Left lobe of liver (tissue), 2 donors: Measurements from ENCODE around the gene NOL4L. TPM values are rescaled to one million over a fixed set of nuclear protein-coding genes. Genes with fewer than 3 reads are reported as not detected.

Source experiments
- ATAC-seq: fragments of 200-7000 bp; cut with Tn5 transposase; one replicate; pipeline ENCODE4 v1.9.1; 2020; ENCODE audit warnings: mild to moderate bottlenecking, moderate library complexity
- DNase-seq: peaks from one replicate; pipeline ENCODE4 v3.0.0-alpha.2; 2020; ENCODE audit warnings: low spot score
- total RNA-seq: library from RNA; stranded (reverse); gene quantifications from one replicate; pipeline ENCODE4 v1.2.1, GENCODE V29; 2021
- donor health status: DM: no; HTN: no; CAD: no; lungs with moderate emphysema.
- donor health status: DM: no; HTN: yes; CAD: no.

NOL4L gene
- total RNA-seq, 1 donor from 2014 or later, result 5.8 TPM

- DNase-seq (no peak), ATAC-seq (no peak)
Observed at GRCh38 chr20:32450484-32451061, 134.6 kb downstream of the NOL4L start.

- no peak for ATAC-seq
- DNase-seq, result no peak
Observed at GRCh38 chr20:32449890-32450401, 135.2 kb downstream of the NOL4L start.

DNA sequence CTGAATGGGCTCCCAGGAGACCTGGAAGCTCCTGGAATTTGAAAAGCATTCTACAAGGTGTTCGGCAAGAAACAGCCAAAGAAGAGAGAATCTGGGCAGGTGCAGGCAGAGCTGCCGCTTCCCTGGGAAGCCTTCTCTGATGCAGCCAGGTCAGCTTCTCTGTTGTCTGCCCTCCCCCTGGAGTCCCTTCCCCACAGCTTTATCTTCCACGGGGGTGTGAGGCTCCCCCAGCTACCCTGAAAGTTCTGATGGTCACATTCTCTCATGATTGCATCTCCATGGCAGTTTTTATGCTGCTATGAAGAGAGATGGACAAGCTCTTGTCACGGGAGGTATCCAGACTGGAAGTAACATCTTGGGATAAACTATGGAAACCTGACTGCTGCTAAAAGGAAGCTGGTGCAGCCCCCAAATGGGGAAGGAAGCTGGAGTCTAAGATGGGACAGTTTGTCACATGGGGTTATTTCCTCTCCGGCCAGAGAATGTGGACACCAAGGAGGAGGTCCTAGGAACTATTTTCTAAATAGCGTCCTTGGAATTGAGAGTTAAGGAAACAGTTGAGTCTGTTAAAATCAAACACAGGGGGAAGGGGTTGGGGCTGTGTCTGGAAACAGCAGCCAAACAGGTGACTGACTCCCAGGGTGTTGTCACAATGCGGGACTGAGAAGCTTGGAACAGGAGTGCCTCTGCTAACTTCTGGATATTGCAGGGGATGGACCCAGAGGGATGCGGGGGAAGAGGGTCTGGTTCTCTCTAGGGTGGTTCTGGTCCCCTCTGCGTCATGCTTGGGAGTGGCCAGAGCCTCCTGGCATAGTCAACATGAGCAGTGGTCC lies 135.9 kb downstream of the NOL4L start:
- DNase-seq, result no peak
- ATAC-seq, result no peak

- ATAC-seq, result no peak
- DNase-seq, result no peak
Observed at GRCh38 chr20:32448306-32449056, 136.7 kb downstream of the NOL4L start.

- DNase-seq (peak; percentile 66), ATAC-seq (peak; percentile 65)
Observed at GRCh38 chr20:32447136-32448027, 137.8 kb downstream of the NOL4L start.

DNA sequence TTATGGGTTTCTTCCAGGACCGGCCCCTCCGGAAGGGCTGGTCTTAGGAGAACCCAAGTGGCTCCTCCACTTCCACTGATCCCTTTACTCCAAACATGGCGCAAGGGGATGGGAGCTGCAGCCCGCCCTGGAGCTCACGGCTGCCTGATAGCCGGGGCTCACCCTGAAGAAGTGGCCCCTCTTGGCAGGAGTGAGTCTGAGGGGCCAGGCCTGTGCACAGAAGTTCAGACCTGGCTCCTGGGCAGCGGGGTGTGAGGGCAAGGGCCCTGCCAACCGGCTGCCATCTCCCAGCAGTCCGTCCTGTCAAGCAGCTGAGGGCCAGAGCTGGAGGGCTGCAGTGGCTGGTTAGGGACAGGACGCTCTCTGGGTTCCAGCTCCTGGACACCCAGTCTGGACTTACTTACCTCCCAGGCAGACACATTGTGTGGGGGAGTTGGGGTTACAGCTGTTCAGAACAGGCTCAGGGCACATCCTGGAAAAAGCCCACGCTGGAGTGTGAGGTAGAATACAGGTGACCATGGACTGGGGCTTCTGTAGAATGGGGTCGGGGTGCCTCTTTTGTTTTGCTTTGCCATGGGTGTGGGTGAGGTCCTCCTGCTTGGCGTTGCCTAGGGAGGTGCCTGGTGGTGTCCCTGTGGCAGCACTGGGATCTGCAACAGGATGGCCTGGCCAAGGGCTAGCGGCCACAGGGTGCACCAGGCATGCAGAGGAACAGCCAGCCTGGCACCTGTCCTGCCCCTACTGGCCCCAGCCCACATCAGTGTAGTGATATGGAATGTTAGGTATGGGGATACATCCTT lies 138.6 kb downstream of the NOL4L start:
- DNase-seq (peak; percentile 42), ATAC-seq (peak; percentile 68)

GRCh38 chr20:32445539-32446273 lies 139.4 kb downstream of the NOL4L start:
- DNase-seq (peak; percentile 45), ATAC-seq (no peak)

DNA sequence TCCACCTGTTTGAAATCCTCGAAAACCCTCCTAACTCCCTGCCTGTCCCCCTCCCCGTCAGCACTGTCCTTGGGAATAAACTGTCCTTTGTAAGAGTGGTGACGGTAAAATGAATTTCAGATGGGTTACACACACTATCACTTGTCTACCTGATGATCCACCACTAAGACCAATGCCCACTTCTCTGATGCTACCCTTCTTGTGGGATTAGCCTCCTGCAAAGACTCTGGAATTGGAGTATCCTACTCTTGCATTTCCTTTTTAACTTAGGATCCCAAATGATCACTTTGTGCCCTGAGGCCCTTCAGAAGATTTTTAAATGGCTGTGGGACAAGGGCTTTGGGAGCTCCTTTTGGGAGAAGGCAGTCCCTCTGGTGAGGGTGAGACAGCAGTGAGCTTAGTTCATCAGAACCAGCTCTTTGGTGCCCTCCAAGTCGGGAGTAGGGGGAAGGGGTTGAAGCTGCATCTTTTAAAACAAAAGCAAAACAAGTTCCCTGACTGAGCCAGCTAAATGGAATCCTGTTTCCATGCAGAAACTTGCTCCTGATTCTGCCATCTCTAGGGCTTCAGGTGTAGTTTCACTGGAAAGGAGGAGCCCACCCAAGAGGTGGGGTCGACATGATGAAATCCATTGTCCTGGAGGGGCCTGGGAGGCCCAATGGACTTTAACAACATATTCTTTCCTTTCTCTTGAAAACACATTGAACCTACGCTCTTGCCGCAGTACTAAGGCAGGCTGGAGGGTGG lies 140.5 kb downstream of the NOL4L start:
- DNase-seq, result no peak
- ATAC-seq, result no peak

DNA sequence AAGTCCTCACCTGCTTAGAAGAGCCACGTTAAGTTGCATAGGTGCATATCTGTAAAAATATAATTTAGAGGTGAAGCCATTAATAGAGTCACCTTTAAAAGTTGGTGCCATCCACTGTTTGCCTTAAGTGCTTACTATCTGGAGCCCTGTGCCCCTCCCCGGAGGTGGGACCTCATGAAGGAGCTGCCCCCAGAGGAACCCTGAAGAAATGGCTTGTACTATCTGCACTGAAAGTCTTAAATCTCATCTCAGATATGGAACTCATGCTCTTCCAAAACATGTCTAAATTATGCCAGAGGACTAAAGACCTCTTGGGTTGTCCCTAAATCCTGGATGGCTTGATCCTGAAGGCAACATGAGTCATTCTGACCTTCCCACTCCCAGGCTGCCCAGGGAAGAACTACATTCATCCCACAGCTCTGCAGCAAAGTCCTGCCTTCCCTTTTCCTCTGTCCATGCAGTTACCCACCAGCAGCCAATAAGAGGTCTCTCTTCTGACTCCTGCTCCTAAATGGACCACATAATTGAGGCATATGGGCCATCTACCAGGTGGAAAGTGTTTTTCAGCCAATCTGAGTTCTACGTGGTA lies 141.7 kb downstream of the NOL4L start:
- no peak for DNase-seq
- no peak for ATAC-seq

DNA sequence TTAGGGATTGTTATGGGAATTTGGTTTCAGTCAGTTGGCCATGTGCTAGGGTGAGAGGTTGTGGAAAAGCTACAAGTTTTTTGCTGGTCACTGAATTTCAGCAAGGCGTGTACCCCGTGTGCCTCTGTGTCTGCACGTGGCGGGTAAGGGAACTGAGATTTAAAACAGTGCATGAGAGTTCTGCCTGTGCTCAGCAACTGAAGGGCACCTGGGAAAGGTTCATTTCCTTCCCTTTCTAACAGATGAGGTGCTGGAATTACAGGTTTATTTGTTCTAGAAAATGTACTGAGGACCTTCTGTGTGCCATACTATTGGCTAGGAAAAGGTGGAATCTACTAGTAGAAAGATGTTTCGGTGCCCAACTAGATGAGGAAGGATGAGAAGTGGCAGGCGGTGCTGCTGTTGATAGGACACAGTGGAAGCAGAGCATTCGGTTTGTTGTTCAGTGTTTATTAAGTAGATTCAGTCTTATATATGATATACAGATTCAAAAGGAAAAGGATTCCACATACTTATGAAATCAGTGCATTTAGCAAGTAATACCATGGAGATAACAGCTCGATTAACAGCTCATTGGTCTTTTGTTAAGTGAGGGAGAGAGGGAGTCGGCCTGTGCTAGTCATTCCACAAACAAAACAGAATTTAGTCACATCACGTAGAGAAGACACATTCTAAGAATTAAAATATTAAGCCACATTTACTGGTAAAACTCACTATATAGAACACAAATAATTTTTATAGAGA lies 142.3 kb downstream of the NOL4L start:
- no peak for ATAC-seq
- no peak for DNase-seq

GRCh38 chr20:32441638-32442037 lies 143.5 kb downstream of the NOL4L start:
- ATAC-seq, result no peak
- DNase-seq, result no peak

DNA sequence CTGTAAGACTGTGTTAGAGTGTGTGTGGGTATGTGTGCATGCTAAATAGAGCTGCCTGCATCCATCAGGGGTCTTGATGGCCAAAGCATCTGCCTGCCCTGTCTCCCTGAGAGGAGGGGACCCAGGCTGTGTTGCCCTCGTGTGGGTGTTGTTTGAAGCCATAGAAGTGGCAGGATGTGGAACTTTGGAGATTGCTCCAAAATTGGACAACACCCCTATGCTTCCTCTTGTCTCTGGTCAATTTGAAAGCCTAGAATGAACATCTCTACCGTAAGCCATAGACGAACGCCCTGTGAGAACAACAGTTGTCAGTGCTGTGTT lies 144.4 kb downstream of the NOL4L start:
- no peak for DNase-seq
- ATAC-seq, result no peak

DNA sequence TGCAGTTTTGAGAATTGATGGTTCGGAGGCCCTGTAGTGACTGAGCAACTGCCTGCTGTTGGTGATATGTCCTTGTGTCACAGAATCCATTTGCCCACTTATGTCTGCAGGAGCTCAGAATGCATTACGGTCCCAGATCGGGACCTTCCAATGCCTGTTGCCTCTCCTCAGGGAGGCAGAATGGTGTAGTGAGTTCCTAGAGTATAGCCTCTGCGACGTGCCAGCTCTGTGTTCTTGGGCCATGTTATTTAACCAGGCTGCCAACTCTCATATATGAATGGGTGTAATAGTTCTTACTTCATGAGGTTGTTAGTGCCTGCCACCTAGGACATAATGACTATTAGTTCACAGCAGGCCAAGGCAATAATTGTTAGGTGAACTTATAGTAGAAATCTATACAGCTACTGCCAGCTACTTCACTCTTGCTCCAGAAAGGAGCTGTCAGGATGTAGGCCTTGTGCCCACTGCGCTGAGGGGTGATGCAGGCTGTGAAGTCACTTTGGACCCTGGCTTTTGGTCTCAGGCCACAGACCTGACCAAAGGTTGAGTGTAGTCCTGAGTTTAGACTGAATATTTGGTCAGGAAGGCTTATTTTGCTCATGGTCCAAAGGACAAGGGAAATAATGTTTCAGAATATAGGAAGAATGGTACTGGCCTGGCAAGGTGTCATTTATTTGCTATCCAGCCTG lies 144.9 kb downstream of the NOL4L start:
- peak; percentile 87 for DNase-seq
- ATAC-seq, result peak; percentile 82

DNA sequence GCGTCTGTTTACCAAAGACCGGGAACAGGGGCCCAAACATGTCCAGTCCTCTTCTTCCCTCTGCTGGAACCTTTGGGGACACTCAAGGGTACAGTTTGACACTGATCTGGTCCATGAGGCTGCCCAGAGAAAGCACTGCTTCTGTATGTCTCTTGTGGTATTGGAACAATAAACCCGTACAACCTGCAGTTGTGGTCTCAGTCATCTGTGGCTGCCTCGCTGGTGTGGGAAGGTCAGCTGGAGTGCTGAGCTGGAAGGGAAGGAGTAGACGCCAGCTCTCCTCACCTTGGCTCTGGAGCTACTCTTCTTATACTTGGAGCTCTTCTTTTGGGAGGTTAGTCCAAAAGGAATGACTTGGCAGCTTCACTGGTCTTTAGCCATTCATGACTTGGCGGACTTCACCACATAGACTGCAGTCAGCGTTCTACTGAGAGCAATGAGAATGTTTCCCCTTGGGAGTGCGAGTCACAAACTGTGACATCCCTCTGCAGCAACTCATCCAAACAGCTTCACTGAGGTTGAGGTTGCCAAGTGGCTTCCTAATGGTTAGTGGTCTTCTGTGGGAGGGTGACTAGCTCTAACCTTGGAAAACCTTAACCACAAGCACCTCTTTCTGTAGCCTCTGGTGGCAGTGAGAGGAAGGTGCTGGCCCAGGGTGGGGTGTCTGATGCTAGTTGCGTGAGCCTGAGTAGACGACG lies 145.9 kb downstream of the NOL4L start:
- ATAC-seq, result peak; percentile 6
- DNase-seq, result no peak

GRCh38 chr20:32438331-32438858 lies 146.7 kb downstream of the NOL4L start:
- DNase-seq (no peak), ATAC-seq (peak; percentile 55)
